ENCODE results near the gene IL11RA. TPM values are rescaled to one million over a fixed set of nuclear protein-coding genes. Genes with fewer than 3 reads are reported as not detected.

Gene IL11RA
- total and polyA plus RNA-seq, 2 donors = 39.5 to 43.9 TPM

DNA sequence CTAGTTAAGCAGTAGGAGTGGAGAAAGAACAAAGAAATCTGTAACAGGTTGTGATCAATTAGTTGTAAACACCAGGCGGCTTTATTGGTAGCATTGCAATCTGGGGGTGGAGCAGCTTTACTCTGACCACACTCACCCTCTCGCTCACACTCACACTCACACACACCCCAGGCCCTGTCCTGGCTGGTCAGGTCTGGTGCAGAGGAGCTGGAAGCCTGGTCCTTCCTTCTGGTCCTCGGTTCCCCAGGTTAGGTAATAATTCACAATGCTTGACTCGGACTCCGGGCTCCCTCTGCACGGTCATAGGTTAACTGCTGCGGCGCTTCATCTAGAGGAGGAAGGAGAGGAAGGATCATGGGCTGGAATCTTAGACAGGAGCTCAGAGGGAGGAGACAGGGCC lies 37.5 kb downstream of the IL11RA start:
- WGBS = 70% methylated on average over 8 of the region's 8 CpGs
- Histone ChIP-seq H3K4me1 (ENCODE audit: insufficient read depth) (no peaks in the 10 kb centered on the region), H3K27ac (ENCODE audit: low read depth) (no peak overlapping the region), H3K36me3 (ENCODE audit: insufficient read depth) (no peaks in the 10 kb centered on the region), H3K4me3 (ENCODE audit: low read depth, low read length) (no peak overlapping the region)
- no peak for DNase-seq (ENCODE audit: extremely low spot score)

GRCh38 chr9:34690983-34691935 lies 39.3 kb downstream of the IL11RA start, which contains the start of gene CCL19:
Gene CCL19 (minus strand): TSS chr9:34691276. CDS start chr9:34691139, 137 bp downstream.
- Histone ChIP-seq H3K36me3 (ENCODE audit: insufficient read depth) (no peaks in the 10 kb centered on the region), H3K4me3 (ENCODE audit: low read depth, low read length) (no peak within 1 kb of the TSS), H3K27ac (ENCODE audit: low read depth) (no peak within 1 kb of the TSS), H3K4me1 (ENCODE audit: insufficient read depth) (no peaks in the 10 kb centered on the region)
- no peak for DNase-seq (ENCODE audit: extremely low spot score)
- 57% methylated on average over 6 of the region's 6 CpGs for WGBS

- H3K27ac ChIP-seq (ENCODE audit: low read depth) = no peak overlapping the region
- 92% methylated on average over 5 of the region's 5 CpGs for WGBS
- DNase-seq (ENCODE audit: extremely low spot score) = no peak
- H3K36me3 ChIP-seq (ENCODE audit: insufficient read depth) = no peaks in the 10 kb centered on the region
- H3K4me3 ChIP-seq (ENCODE audit: low read depth, low read length) = no peak overlapping the region
- no peaks in the 10 kb centered on the region for H3K4me1 ChIP-seq (ENCODE audit: insufficient read depth)
These were observed 39.9 kb downstream of the IL11RA start for GRCh38 chr9:34691936-34692315.

- no peak overlapping the region for H3K27ac ChIP-seq (ENCODE audit: low read depth)
- WGBS = 81% methylated on average over 2 of the region's 2 CpGs
- no peak overlapping the region for H3K4me3 ChIP-seq (ENCODE audit: low read depth, low read length)
- no peaks in the 10 kb centered on the region for H3K36me3 ChIP-seq (ENCODE audit: insufficient read depth)
- no peak for DNase-seq (ENCODE audit: extremely low spot score)
- no peaks in the 10 kb centered on the region for H3K4me1 ChIP-seq (ENCODE audit: insufficient read depth)
These were observed 41.6 kb downstream of the IL11RA start for GRCh38 chr9:34693560-34693959.

GRCh38 chr9:34694811-34695210 lies 42.8 kb downstream of the IL11RA start:
- no peaks in the 10 kb centered on the region for H3K4me1 ChIP-seq (ENCODE audit: insufficient read depth)
- no peak for DNase-seq (ENCODE audit: extremely low spot score)
- H3K36me3 ChIP-seq (ENCODE audit: insufficient read depth) = no peaks in the 10 kb centered on the region
- no peak overlapping the region for H3K4me3 ChIP-seq (ENCODE audit: low read depth, low read length)
- H3K27ac ChIP-seq (ENCODE audit: low read depth) = no peak overlapping the region

GRCh38 chr9:34701023-34701768 lies 49.2 kb downstream of the IL11RA start:
- no peak for DNase-seq (ENCODE audit: extremely low spot score)
- H3K36me3 ChIP-seq (ENCODE audit: insufficient read depth) = no peaks in the 10 kb centered on the region
- H3K4me3 ChIP-seq (ENCODE audit: low read depth, low read length) = peak overlapping the region; percentile 52
- no peak overlapping the region for H3K27ac ChIP-seq (ENCODE audit: low read depth)
- no peaks in the 10 kb centered on the region for H3K4me1 ChIP-seq (ENCODE audit: insufficient read depth)
- WGBS = 7% methylated on average over 52 of the region's 52 CpGs

DNA sequence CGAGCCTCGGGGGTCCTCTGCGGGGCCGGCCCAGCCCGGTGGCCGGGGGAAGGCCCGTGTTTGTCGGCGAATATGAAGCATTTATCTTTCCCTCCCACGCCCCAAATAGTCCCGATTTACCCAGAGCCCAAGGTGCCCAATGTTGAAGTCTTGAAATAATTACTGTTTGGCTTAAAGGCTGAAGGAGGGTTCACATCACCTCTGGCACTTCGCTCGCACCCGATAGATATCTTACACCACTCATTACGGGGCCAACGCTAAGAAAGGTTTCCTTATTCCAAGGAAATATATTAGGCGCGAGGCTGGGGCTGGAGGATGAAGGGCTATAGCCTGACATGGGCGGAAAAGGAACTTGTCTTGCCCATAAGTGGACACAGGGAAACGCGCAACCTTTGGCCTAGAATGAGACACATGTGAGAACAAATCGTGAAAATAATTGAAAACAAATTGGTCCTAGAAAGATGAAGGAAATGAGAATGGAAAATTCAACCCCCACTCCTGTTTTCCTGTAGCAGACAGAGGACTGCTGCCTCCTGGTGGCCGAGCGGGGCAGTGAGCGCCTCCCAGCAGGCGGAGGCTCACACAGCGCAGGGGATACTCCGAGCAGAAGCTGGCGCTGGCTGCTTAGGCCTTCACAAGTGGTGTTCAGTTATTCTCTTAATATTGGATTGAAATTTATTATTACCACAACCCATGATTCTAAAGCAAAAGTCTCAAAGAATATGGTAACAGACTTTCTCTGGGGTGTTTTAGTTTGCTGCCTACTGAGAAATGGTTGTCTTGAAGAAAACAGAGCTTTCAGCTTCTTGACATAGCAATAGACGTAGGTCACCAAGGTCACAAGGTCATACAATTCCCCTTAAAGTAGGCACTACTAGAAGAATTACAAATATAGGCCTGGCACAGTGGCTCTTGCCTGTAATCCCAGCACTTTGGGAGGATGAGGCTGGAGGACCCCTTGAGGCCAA lies 50.1 kb downstream of the IL11RA start:
- Histone ChIP-seq H3K27ac (ENCODE audit: low read depth) (no peak overlapping the region), H3K4me3 (ENCODE audit: low read depth, low read length) (peak overlapping the region; percentile 52), H3K4me1 (ENCODE audit: insufficient read depth) (no peaks in the 10 kb centered on the region), H3K36me3 (ENCODE audit: insufficient read depth) (no peaks in the 10 kb centered on the region)
- peak; percentile 46 for DNase-seq (ENCODE audit: extremely low spot score)
- WGBS = 2% methylated on average over 30 of the region's 30 CpGs

- no peak overlapping the region for H3K27ac ChIP-seq (ENCODE audit: low read depth)
- H3K36me3 ChIP-seq (ENCODE audit: insufficient read depth) = no peaks in the 10 kb centered on the region
- DNase-seq (ENCODE audit: extremely low spot score) = no peak
- 86% methylated on average over 2 of the region's 2 CpGs for WGBS
- H3K4me1 ChIP-seq (ENCODE audit: insufficient read depth) = no peaks in the 10 kb centered on the region
- no peak overlapping the region for H3K4me3 ChIP-seq (ENCODE audit: low read depth, low read length)
These were observed 55.1 kb downstream of the IL11RA start for GRCh38 chr9:34707130-34707529.

DNA sequence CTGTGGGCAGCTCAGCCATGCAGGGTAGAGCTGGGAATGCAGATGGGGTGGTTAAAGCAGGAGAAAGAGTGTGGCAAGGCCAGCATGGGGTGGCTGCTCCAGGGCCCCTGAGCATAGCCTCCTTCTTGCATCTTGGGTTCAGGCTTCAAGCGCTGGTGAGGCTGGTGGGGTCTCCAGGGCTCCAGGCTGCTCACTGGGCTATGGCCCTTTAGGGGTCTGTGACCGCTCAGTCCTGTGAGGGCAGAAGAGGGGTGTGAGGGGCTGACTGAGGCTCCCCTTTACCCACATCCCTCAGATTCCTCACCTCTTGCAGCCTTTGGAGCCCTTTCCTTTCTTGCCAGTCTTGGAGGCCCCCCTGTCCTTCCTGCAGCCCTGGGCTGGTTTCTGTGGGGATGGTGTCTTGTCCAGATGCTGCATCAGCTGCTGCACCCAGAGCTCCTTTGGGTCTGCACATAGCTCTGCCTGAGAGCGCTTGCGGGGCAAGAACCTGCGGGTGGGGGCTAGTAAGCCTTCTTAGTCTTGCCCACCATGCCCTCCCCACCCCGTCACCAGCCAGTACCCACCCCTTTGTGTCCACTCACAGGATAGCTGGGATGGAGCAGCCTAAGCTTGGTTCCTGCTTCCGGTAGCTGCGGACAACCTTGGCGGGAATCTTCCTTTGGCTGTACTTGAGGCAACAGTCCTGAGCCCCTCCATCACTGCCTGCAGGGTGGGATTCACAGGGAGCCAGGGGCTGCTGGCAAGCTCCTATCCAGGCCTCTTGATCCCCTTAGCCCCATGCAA lies 57.4 kb downstream of the IL11RA start:
- Histone ChIP-seq H3K4me3 (ENCODE audit: low read depth, low read length) (no peak overlapping the region), H3K27ac (ENCODE audit: low read depth) (no peak overlapping the region), H3K4me1 (ENCODE audit: insufficient read depth) (no peaks in the 10 kb centered on the region), H3K36me3 (ENCODE audit: insufficient read depth) (no peaks in the 10 kb centered on the region)
- WGBS = 96% methylated on average over 9 of the region's 9 CpGs
- no peak for DNase-seq (ENCODE audit: extremely low spot score)

- H3K4me1 ChIP-seq (ENCODE audit: insufficient read depth) = no peaks in the 10 kb centered on the region
- WGBS = 60% methylated on average over 2 of the region's 2 CpGs
- no peak within 1 kb of the TSS for H3K4me3 ChIP-seq (ENCODE audit: low read depth, low read length)
- H3K27ac ChIP-seq (ENCODE audit: low read depth) = no peak within 1 kb of the TSS
- DNase-seq (ENCODE audit: extremely low spot score) = peak; percentile 32
- no peaks in the 10 kb centered on the region for H3K36me3 ChIP-seq (ENCODE audit: insufficient read depth)
These were observed 58.0 kb downstream of the IL11RA start, which contains the start of gene CCL21 for GRCh38 chr9:34710023-34710422. Gene CCL21 (minus strand): TSS chr9:34710136. CDS start chr9:34710066, 70 bp downstream.

Data from urinary bladder (tissue), 4 donors.